A549 treated with Hydrocortisone at 1 μM for 4 hours (cell line): ENCODE measurements around the gene SMYD3. TPM values are rescaled to one million over a fixed set of nuclear protein-coding genes. Genes with fewer than 3 reads are reported as not detected.

ENCODE experiments used
- total RNA-seq: library from RNA; stranded (reverse); fragments of 200-300 nt; extraction: Qiagen RNA extraction; gene quantifications from 5 replicates; pipeline ENCODE4 v1.2.3, GENCODE V29; 2022

The SMYD3 gene
- total RNA-seq, result 11.5 to 14.7 TPM (median 13.1 TPM) in 5 replicates

DNA sequence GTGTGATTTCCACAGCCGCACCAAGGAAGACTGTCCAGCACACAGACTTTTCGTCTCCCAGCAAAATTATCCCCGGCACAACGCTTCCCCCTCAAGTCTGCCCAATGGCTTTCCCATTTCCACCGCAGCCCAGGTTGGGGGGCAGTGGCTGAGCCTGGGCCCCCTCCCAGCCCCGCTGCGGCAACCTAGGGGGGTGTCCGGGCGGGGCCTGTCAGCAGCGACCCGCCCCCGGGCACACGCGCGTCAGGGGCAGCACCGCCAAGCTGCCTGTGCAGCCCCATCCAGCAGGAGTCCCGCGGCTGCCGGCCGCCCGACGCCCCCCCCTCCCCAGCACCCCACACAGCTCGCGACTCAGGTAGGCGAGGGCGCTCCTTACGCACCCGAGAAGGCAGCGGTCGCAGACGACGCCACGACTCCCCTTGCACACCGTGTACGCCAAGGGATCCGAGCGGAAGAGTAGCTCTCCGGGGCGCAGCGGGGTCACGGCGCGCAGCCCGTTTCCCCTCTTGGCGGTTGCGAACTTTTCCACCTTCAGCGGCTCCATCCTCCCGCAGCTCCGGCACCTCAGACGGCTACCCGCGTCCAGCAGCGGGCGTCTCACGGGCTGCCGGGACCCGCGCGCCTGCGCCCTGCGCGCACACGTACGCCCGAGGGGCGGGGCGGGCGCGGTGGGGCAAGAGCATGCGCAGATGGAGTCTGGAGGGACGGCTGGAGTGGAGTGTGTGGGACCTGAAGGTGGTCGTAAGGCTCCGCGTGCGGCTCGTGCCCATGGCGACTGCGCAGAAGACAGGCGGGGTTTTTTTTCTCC, at the start of gene SMYD3:
Gene SMYD3, minus strand, starts transcription at position 606 of the 808 bp plus-strand sequence.

Other genes with a start within 250 kb of the SMYD3 start
- 34.1 to 41.8 TPM (median 36.4 TPM) in 5 replicates for gene TFB2M, start 59.0 kb upstream of the SMYD3 start, total RNA-seq
- gene CNST, start 59.2 kb upstream of the SMYD3 start, total RNA-seq, result 6.6 to 9.9 TPM (median 9.5 TPM) in 5 replicates
- gene SCCPDH, start 217.1 kb upstream of the SMYD3 start, total RNA-seq, result 44.2 to 48.6 TPM (median 46.8 TPM) in 5 replicates